HG02763 (cell line): ENCODE measurements around the gene HDDC3.
"Not testable (repeated sequence)": the region's sequence is repeated elsewhere in the genome, so short reads cannot be mapped to it uniquely, and the experiment has no call there.

Experiments
- ATAC-seq: cut with Tn5 transposase; IDR thresholded peaks from one replicate; pipeline ENCODE4 v1.9.1; 2021; ENCODE audit warnings: mild to moderate bottlenecking, moderate library complexity; ENCODE audit not compliant: unreplicated experiment

HDDC3 gene

DNA sequence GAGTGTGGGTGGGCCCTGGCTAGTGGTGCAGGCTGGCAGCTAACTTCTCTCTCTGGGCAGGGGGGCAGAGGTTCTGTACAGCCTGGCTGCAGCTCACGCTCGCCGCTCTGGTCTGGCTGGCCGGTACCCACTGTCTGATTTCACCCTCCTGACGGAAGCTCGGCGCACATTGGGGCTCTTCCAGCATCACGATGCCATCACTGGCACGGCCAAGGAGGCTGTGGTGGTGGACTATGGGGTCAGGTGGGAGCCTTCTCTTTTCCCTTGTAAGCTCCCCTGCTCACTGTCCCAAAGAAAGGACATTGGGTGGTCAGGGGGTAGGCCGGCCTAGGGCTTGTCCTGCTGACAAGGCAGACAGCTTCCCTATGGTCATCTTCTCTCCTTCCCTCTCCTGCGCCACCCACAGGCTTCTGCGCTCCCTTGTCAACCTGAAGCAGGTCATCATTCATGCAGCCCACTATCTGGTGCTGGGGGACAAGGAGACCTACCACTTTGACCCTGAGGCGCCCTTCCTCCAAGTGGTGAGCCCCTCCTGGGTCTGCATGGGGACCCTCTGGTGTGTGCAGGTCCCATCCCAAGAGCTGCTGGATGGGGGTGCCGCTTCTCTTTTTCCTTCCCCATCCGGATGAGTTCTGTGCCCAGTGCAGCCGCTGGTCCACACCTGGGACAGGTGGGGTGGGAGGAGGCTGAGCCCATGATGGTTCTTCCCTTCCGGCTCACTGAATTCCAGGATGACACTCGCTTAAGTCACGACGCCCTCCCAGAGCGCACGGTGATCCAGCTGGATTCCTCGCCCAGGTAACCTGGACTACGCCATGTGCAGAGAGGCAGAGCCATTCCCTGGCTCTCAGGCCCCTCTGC, 21.7 kb downstream of the HDDC3 start:
- no peak for ATAC-seq

DNA sequence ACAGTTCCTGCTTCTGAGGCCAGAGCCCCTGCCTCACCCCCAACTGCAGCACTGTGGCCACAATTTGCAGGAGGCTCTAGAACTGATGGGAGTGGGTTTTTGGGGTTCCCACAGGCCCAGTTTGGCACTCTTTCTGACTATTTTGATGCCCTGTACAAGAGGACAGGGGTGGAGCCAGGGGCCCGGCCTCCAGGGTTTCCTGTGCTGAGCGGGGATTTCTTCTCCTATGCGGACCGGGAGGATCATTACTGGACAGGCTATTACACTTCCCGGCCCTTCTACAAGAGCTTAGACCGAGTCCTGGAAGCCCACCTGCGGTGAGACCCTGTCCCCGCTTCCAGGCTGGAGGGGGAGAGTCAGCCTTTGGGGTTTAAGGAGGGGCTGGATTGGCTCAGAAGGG, 22.4 kb downstream of the HDDC3 start:
- ATAC-seq: no peak

DNA sequence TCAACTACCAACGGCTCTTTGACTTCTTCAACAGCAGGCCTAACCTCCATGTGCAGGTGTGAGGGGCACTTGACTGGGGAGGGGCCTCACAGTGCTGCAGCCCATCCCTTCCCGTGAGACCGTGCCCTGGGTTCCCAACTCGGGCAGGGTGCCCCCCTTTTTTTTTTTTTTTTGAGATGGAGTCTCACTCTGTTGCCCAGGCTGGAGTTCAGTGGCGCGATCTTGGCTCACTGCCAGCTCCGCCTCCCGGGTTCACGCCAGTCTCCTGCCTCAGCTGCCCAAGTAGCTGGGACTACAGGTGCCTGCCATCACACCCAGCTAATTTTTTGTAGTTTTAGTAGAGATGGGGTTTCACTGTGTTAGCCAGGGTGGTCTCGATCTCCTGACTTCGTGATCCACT, 22.9 kb downstream of the HDDC3 start:
- ATAC-seq: not testable (repeated sequence)

DNA sequence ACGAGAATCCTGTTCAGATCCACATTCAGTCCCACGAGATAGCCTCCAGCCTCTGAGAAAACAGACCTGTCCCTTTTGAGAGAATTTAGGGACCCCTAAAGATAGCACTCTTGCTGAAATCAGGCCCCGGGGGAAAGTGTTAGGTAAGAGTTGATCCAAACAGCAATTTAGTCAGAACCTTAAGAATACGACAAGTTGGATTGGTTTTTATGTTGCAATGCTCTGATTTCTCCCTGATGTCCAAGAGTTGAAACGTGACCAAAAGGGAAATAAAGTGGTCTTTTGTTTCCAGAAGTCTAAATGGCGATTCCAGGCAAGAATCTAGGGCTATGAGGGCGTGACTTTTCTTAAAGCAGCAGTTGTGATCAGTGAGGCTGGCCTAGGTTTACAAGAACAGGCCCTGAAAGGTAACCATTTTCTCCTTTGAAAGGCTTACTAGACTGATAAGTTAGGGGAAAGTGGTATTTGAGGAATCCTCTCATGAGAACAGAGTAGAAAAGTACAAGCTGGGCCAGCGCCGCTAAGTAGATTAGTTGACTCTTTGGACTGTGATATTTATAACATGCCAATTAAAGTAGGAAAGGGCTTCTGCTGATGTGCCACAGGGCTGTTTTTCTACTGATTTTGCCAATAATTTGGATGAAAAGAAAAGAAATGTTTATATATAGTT, 24.4 kb downstream of the HDDC3 start:
- no peak for ATAC-seq

DNA sequence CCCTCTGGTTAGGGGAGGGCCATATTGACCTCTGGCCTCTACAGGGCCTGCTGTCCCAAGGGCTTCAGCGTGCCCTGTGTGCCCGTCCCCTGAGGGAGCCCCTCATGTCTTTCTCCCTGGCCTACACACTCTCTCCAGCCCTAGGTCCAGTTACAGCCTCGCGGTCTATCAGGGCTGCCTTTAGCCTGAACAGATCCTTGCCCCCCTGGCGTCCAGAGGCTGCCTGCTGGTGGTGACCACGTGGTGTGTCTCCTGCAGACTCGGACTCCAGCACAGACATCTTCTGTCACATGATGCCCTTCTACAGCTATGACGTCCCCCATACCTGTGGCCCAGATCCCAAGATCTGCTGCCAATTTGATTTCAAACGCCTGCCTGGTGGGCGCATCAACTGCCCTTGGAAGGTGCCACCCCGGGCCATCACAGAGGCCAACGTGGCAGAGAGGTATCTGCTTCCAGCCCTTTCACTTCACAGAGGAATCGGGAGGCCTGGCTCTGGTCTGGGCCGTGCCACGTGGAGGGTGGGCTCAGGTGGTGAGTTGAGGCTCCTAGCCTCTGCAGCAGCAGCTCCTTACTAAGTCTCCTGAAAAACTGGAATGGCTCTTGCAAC, 25.2 kb downstream of the HDDC3 start:
- no peak for ATAC-seq

DNA sequence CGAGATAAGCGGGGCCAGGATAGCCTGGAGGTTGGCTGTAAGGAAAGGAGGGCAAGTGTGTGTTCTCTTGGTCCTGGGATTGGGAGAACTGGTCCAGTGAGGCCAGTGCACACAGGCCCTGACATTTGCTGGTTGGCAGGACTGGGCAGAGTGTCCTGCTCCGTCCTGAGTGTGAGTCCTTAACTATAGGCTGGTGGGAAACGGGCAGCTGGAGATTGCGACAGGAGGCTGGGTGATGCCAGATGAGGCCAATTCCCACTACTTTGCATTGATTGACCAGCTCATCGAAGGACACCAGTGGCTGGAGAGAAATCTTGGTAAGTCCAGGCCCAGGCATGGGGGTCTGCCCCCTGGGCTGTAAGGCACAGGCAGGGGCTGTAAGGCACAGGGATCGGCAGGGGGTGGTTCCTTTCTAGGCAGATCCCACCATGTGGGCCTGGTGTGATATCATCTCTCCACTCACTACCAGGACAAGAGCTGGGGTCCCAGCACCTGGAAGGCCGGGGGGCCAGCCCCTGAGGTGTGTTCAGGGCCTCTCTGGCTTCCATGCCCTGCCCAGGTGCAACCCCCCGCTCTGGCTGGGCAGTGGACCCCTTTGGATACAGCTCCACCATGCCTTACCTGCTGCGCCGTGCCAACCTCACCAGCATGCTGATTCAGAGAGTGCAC, 26.0 kb downstream of the HDDC3 start:
- no peak for ATAC-seq

DNA sequence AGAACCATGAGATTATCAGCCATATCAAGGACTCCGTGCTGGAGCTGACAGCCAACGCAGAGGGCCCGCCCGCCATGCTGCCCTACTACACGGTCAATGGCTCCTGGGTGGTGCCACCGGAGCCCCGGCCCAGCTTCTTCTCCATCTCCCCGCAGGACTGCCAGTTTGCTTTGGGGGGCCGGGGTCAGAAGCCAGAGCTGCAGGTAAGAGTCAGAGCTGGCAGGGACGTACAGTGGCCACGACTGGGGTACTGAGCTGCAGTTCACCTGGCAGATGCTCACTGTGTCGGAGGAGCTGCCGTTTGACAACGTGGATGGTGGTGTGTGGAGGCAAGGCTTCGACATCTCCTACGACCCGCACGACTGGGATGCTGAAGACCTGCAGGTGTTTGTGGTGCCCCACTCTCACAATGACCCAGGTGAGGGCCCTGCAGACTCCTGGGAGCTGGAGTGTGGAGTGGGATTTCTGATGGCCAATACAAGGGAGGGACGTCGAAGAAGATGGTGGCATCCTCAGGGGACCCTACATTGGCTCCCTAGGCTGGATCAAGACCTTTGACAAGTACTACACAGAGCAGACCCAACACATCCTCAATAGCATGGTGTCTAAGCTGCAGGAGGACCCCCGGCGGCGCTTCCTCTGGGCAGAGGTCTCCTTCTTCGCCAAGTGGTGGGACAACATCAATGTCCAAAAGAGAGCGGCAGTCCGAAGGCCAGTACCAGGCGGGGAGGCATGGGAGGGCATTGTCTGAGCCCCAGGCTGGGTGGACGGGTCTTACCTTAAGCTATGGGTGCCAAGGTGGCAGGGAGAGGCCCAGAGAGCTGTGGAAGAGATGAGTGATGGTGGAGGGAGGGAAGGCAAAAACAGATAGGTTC, 26.8 kb downstream of the HDDC3 start:
- no peak for ATAC-seq

DNA sequence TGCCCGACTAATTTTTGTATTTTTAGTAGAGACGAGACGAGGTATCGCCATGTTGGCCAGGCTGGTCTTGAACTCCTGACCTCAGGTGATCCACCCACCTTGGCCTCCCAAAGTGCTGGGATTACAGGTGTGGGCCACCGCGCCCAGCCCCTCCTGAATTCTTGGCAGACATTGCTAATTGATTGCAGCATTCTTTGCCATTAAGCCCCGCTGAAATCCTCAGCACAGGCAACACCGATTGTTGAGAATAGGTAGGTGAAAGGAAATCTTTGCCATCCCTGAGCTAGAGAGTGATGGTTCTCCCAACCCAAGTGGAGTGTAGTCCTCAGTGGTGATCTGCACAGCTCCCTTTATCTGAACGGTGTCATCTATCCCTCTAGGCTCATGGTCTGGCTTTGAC, 27.6 kb downstream of the HDDC3 start:
- no peak for ATAC-seq

DNA sequence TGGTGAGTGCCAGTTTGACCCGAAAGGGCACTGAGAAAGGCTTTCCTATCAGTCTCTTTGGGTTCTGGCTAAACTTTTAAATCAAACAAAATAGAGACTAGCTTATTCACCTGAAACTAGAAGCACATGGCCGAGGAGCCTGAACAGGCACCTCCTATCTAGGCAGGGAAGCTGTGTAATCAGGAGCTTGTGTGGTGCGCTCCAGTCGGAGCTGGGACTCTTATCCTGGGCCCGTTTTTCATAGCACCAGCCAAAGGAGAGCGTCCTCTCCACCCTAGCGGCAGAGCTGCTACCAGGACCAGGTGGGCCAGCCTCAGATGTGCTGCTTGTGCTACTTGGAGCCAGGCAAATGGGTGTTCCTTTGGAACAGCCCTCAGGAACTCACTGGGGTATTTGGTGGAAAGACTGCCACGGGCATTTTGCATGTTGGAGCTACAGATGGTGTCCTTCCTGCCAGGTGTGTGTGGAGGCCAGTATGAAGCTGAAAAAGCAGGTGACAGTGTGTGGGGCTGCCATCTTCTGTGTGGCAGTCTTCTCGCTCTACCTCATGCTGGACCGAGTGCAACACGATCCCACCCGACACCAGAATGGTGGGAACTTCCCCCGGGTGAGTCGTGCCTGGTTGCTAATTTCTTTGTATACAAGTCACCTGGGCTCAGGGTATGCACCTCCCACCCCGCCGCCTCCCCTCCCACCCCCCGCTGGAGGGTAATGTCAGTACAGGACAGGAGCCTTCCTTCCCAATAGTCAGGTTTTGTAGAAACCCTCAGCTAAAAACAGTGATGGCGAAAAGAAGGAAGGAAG, 28.4 kb downstream of the HDDC3 start:
- no peak for ATAC-seq

DNA sequence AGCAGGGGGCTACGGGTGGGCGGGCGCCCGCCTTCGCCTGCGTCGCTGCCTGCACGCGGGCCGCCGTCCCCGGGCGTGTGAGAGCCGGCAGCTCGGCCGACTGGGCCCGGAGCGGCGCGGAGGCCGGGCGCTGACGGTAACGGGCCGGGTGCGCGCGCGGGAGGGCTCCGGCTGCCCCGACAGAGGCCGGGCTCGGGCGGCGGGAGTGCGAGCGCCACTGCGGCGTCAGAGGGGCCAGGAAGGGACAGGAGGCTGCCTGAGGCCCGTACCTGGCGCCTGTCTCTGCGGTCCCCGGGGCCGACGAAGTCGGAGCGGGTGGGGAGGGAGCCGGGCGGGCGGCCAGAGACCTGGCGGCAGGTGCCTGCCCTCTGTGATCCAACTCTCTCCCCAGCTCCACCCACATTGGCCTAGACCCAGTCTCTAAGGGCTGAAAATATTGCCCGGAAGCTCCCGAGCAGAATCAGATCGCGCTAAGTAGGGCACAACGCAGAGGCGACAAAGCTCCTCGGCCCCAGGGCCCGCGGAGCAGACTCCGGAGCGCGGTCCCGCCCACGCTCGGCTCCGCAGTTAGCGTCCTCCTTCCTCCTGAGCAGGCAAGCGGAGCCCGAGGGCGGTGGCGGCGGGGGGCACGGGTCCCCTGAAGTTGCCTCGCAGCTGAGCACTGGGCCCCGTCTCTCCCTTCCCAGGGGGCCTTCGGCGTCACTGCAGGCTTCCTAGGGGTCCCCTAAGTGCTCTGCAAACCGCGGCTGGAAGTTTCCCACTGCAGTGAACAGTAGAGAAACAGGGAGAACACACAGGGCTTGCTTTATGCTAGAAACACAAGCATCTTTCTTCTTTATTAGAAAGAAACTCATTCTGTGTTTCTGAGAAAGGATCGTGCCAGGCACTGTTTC, 29.3 kb downstream of the HDDC3 start, which contains the start of gene MAN2A2:
Gene MAN2A2 (plus strand): TSS at position 463 of the 893 bp plus-strand sequence. CDS start 906 bp downstream, outside the sequence.
- ATAC-seq: peak; percentile 41

DNA sequence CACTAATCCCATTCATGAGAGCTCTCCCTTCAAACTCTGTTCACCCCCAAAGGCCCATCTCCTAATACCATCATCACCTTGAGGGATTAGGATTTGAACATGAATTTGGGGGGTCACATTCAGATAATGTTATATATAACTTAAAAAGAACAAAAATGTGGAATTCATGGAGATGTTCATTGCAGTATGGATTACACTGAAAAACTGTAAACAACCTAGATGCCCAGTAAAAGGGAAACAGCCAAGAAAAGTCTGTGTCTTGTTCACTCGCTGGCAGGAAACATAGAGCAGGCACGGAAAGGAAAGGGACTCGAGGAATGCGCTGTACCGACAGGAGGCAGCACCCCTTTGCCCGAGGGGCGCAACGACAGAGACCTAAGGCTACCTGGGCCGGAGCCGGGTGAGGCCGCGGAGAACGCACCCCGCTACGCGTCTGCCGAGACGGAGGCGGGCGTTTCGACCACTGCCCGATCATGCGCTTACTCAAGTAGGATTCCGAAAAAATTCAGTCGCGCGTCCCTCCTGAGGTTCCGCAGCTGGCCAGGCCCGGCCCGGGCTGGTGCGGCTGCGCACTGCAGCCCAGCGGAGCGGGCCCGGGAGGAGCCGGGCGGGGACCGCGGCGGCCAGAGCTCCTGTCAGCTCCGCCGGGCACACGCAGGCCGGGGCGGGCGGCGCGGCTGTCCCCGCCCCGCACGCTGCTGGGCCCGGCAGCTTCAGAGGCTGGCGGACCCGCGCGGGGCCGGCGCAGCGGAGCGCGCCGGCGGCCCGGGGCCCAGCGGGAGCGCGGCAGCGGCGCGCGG, 30.1 kb downstream of the HDDC3 start:
- peak; percentile 65 for ATAC-seq

DNA sequence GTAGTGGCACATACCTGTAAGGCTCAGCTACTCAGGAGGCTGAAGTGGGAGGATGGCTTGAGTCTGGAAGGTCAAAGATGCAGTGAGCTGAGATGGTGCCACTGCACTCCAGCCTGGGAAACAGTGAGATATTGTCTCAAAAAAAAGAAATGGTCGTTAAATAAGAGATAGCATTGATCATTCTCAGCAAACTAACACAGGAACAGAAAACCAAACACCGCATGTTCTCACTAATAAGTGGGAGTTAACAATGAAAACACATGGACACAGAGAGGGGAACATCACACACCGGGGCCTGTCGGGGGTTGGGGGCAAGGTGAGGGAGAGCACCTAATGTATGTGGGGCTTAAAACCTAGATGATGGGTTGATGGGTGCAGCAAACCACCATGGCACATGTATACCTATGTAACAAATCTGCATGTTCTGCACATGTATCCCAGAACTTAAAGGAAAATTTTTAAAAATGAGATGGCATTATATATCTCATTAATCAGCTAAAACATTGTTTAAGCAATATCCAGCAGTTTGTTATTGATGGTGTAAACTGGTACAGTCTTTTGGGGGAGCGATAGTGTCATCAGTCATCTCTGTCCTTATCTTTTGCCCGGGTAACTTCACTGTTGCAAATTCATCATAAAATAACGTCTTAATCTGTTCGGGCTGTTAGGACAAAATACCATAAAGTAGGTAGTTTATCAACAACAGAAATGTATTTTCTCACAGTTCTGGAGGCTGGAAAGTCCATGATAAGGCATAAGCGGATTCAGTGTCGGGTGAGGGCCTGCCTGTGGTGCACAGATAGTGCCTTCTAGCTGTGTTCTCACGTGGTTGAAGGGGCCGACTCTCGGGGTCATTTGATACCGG, 30.9 kb downstream of the HDDC3 start:
- ATAC-seq: no peak

DNA sequence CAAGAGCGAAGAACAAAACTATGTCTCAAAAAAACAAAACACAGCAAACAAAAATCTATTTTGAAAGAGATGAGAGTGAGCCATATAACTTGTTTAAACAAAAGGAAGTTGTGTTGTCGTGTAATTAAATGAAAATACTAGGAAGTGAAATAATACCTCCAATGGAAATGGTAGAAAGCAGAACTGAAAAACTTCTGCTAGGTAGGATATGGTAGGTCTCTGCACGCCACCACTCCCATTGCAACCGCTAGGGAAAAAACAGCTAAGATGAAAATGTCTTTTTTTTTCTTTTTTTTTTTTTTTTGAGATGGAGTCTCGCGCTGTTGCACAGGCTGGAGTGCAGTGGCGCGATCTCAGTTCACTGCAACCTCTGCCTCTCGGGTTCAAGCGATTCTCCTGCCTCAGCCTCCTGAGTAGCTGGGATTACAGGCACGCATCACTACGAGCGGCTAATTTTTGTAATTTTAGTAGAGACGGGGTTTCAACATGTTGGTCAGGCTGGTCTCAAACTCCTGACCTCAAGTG, 35.2 kb downstream of the HDDC3 start:
- not testable (repeated sequence) for ATAC-seq

DNA sequence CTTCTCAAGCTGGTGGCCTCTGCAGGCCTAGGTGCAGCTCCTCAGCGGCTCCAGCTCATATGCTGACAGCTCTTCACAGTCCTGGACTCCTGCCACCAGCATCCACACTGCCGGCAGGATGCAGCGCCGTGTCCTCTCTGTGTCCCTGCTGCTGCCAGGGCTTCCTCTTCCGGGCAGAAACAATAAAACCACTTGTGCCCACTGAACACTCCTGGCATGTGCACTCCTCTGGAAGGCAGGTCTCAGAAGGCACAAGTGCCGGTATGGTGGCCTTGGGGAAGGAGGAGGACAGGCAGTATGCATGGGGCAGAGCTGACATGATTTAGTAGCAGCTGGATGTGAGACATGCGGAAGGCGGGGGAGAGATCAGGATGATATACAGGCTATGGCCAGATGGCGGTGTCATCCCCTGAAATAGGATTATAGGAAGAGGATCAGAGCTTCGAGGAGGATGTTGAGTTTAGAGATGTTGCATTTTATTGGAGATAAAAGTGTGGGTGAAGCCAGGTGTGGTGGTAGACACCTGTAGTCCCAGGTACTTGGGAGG, 36.7 kb downstream of the HDDC3 start:
- no peak for ATAC-seq

DNA sequence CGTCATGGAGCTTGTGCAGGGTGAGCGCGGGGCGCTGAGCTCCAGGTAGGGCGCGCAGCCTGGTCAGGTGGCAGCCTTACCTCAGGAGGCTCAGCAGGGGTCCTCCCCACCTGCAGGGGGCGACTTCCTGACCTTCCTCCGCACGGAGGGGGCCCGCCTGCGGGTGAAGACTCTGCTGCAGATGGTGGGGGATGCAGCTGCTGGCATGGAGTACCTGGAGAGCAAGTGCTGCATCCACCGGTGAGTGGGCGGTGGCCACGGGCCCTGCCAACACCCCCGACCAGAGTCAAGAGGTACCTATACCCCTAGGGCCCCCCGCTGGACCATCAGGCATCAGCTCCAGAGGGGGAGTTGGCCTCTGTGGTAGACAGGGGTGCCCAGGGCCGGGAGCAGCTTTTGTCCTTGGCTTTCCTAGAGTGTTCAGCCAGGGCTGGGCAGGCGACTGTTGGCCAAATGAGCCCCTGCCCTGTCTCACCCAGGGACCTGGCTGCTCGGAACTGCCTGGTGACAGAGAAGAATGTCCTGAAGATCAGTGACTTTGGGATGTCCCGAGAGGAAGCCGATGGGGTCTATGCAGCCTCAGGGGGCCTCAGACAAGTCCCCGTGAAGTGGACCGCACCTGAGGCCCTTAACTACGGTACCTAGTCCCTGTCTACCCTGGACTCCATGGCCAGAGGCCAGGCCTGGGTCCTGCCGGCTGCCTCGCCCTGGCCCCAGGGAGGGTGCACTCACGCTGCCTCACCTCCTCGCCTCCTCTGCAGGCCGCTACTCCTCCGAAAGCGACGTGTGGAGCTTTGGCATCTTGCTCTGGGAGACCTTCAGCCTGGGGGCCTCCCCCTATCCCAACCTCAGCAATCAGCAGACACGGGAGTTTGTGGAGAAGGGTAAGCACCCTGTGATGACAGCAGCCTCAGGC, 38.9 kb downstream of the HDDC3 start:
- no peak for ATAC-seq
